HepG2 (cell line): ENCODE results near the gene STOM. TPM values are rescaled to one million over a fixed set of nuclear protein-coding genes. Genes with fewer than 3 reads are reported as not detected.

Experiments
- ATAC-seq: fragments of 200-7000 bp; cut with Tn5 transposase; 3 replicates; pipeline ENCODE4 v1.9.1; 2020; ENCODE audit warnings: mild to moderate bottlenecking, moderate library complexity
- BruUV-seq: library from RNA; stranded (reverse); fragments of 400-500 nt; replicated peaks from 2 replicates; lab custom pipeline; 2021; lab: Mats Ljungman, UMichigan
- CTCF ChIA-PET: fragments of 300-600 bp; formaldehyde crosslinking; extraction: SDS; loops from one replicate; lab custom pipeline; 2021; ENCODE audit warnings: low total read pairs, inconsistent platforms, low intra/inter-chr PET ratio; lab: Yijun Ruan, JAX
- POLR2A ChIA-PET: fragments of 350-600 bp; sonication (Branson Sonifier 250); formaldehyde crosslinking; loops from one replicate; lab custom pipeline; 2020; ENCODE audit warnings: antibody characterized with exemption, inconsistent platforms; lab: Yijun Ruan, JAX
- DNase-seq: peaks from one replicate; pipeline ENCODE4 v3.0.0-alpha.2; 2015; ENCODE audit warnings: low spot score
- FAIRE-seq: peaks from 3 replicates; lab custom pipeline; 2011; peaks lifted over from hg19 to GRCh38; lab: Jason Lieb, UNC
- H2AFZ ChIP-seq: one replicate; pipeline ENCODE4 v1.6.1; 2011; ENCODE audit warnings: low read length, inconsistent platforms
- H3K27ac ChIP-seq: fragments of 300-600 bp; 3 replicates; pipeline ENCODE4 v1.8.0; 2011; ENCODE audit warnings: mixed run types, mild to moderate bottlenecking, mixed read lengths, low read length, inconsistent platforms; ENCODE audit not compliant: insufficient read depth; ENCODE audit errors: extremely low read length
- H3K27me3 ChIP-seq, 2 experiments: fragments of 200-600 bp in 1 of 2; 2 replicates in 1 of 2; 3 replicates in 1 of 2; pipeline versions ENCODE4 v1.6.0 to v1.8.0; 2011; ENCODE audit warnings: low read length in 2 of 2, mild to moderate bottlenecking in 2 of 2, moderate library complexity in 2 of 2, inconsistent platforms in 1 of 2; ENCODE audit not compliant: insufficient read depth in 2 of 2, control insufficient read depth in 1 of 2
- H3K36me3 ChIP-seq, 2 experiments: fragments of 200-600 bp in 1 of 2; replicated peaks in 1 of 2; 2 replicates in 1 of 2; 3 replicates in 1 of 2; pipeline versions ENCODE4 v1.5.1 to v1.8.0; 2011; ENCODE audit warnings: low read length in 2 of 2, inconsistent platforms in 1 of 2; ENCODE audit not compliant: insufficient read depth in 2 of 2, control insufficient read depth in 1 of 2
- H3K4me1 ChIP-seq: 2 replicates; pipeline ENCODE4 v1.5.1; 2012; ENCODE audit warnings: low read length, inconsistent platforms; ENCODE audit not compliant: insufficient read depth
- H3K4me2 ChIP-seq: 2 replicates; pipeline ENCODE4 v1.6.0; 2011; ENCODE audit warnings: low read depth, low read length, inconsistent platforms
- H3K4me3 ChIP-seq, 3 experiments: fragments of 200-600 bp in 1 of 3; sonication (generic), shearing (Covaris generic) in 1 of 3; replicated peaks in 1 of 3; 2 replicates each; pipeline ENCODE4 v1.5.1; 2011 to 2016; ENCODE audit warnings: low read length in 3 of 3, inconsistent platforms in 2 of 3, low read depth in 2 of 3, mild to moderate bottlenecking in 2 of 3, control low read depth in 1 of 3, mixed read lengths in 1 of 3; ENCODE audit not compliant: insufficient read depth in 1 of 3
- H3K79me2 ChIP-seq: one replicate; pipeline ENCODE4 v1.6.1; 2011; ENCODE audit warnings: low read length, inconsistent platforms; ENCODE audit not compliant: insufficient read depth
- H3K9ac ChIP-seq: 2 replicates; pipeline ENCODE4 v1.6.0; 2011; ENCODE audit warnings: mild to moderate bottlenecking, low read depth, low read length, inconsistent platforms; ENCODE audit not compliant: insufficient read depth
- H3K9me3 ChIP-seq: 2 replicates; pipeline ENCODE4 v1.5.1; 2012; ENCODE audit warnings: mild to moderate bottlenecking, low read length
- H4K20me1 ChIP-seq: 2 replicates; pipeline ENCODE4 v1.6.0; 2011; ENCODE audit warnings: inconsistent platforms, mild to moderate bottlenecking, low read length, moderate library complexity; ENCODE audit not compliant: insufficient read depth
- FOXP1 ChIP-seq, 2 experiments: fragments of 450-650 bp in 1 of 2; IDR thresholded peaks; 2 replicates each; pipeline ENCODE4 v1.6.1; 2017 to 2018; ENCODE audit warnings: antibody characterized with exemption in 1 of 2
- NRL ChIP-seq: sonication (generic); formaldehyde crosslinking; IDR thresholded peaks from 2 replicates; pipeline ENCODE4 v1.5.0; 2020; ENCODE audit warnings: missing genetic modification reagents, mild to moderate bottlenecking, moderate library complexity, borderline replicate concordance
- RBFOX2 ChIP-seq: fragments of 200-400 bp; formaldehyde crosslinking; IDR thresholded peaks from 2 replicates; pipeline ENCODE4 v1.6.1; 2017; ENCODE audit warnings: low read depth, mild to moderate bottlenecking, low read length
- TEAD2 ChIP-seq: sonication (generic); formaldehyde crosslinking; IDR thresholded peaks from 2 replicates; pipeline ENCODE4 v1.9.0; 2021; ENCODE audit warnings: missing genetic modification reagents
- WGBS: methylation state at CpG from one replicate; pipeline ENCODE4 v1.1.6; 2017; ENCODE audit warnings: low lambda C conversion rate; 5-methylcytosine and 5-hydroxymethylcytosine counted together
- in situ Hi-C: cut with HindIII; loops from 2 replicates; pipeline ENCODE4 v1.10.0; 2017; ENCODE audit warnings: low pct_unique_long_range_greater_than_20kb; ENCODE audit not compliant: extremely low pct_ligation_motif_present
- intact Hi-C: fragments of 100-400 bp; cut with micrococcal nuclease; formaldehyde crosslinking; loops from one replicate; pipeline ENCODE4 v1.10.0; 2022; ENCODE audit not compliant: unreplicated experiment
- polyA plus RNA-seq, 8 experiments: library from polyadenylated mRNA; depleted of rRNA in 3 of 8; stranded (reverse) in 7 of 8; unstranded in 1 of 8; fragments of >200 nt; fragmentation: Illumina TruSeq in 4 of 8; extraction: Trizol in 4 of 8; gene quantifications; 2 replicates each; pipeline versions ENCODE4 v1.2.1 to v1.2.3, GENCODE V29; 2011 to 2016; ENCODE audit warnings: low read depth in 4 of 8, missing spikeins in 1 of 8, mixed read lengths in 1 of 8; ENCODE audit not compliant: insufficient read depth in 1 of 8
- total RNA-seq, 5 experiments: library from RNA; depleted of rRNA; stranded (reverse); fragments of >200 nt; fragmentation: Illumina TruSeq; extraction: Trizol; gene quantifications; 2 replicates each; pipeline ENCODE4 v1.2.3, GENCODE V29; 2016; ENCODE audit warnings: low read depth in 1 of 5
- TF ChIP-seq, protein P1 (sequence below): sonication (generic); formaldehyde crosslinking; IDR thresholded peaks from 2 replicates; pipeline ENCODE4 v1.4.0; 2020; ENCODE audit warnings: missing genetic modification reagents

Gene STOM
- total and polyA plus RNA-seq, 2 of the 13 experiments (the other 11 are each of a cell fraction or from before 2014, with no cell fraction given): 43.6 to 165 TPM

- H3K9me3 ChIP-seq: no peaks in the 10 kb centered on the region
- ATAC-seq: no peak
- TF ChIP-seq NRL (CRISPR knock-in tag) (peak; percentile 29; the same call in 1 of the 2 replicates), FOXP1 (IDR thresholded peaks at IDR 0.05) (no peak), FOXP1 (CRISPR knock-in tag; IDR thresholded peaks at IDR 0.05) (no peak), TEAD2 (CRISPR knock-in tag) (0 out of 2 replicates have a peak, but pooled peaks have one; percentile 39), RBFOX2 (0 out of 2 replicates have a peak, but pooled peaks have one; percentile 18)
- TF ChIP-seq, protein P1, sequence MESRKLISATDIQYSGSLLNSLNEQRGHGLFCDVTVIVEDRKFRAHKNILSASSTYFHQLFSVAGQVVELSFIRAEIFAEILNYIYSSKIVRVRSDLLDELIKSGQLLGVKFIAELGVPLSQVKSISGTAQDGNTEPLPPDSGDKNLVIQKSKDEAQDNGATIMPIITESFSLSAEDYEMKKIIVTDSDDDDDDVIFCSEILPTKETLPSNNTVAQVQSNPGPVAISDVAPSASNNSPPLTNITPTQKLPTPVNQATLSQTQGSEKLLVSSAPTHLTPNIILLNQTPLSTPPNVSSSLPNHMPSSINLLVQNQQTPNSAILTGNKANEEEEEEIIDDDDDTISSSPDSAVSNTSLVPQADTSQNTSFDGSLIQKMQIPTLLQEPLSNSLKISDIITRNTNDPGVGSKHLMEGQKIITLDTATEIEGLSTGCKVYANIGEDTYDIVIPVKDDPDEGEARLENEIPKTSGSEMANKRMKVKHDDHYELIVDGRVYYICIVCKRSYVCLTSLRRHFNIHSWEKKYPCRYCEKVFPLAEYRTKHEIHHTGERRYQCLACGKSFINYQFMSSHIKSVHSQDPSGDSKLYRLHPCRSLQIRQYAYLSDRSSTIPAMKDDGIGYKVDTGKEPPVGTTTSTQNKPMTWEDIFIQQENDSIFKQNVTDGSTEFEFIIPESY: peak; percentile 78
- TF ChIP-seq, all 625 proteins: peak for 4
- H3K36me3 ChIP-seq: peaks cover 41 to 66% of the 10 kb centered on the region in 2 experiments
- no peaks in the 10 kb centered on the region; the same call in 1 of the 2 replicates for H4K20me1 ChIP-seq
- FAIRE-seq (no peak), DNase-seq (no peak)
- no peak overlapping the region for H3K4me3 ChIP-seq
- WGBS: 95% methylated on average over 7 of the region's 10 CpGs
- no peak overlapping the region for H3K4me2 ChIP-seq
- no TSS peak for BruUV-seq
- ChIA-PET CTCF (interaction anchor here (1.4 to 3.9 kb wide), 5 partner anchors 25 to 79 kb away, joined by 4 to 133 read pairs (median 5); no protein-coding TSS in a partner anchor), POLR2A (interaction anchor here (2.1 to 2.8 kb wide), 4 partner anchors 22 to 78 kb away, joined by 6 to 15 read pairs (median 8); no protein-coding TSS in a partner anchor)
- H3K27me3 ChIP-seq: no peaks in the 10 kb centered on the region
- H3K4me1 ChIP-seq: peaks cover 54% of the 10 kb centered on the region
- peak overlapping the region; percentile 69 for H3K27ac ChIP-seq
- intact Hi-C loops (loop anchor here (5.0 kb wide), 1 partner anchor 34 kb away; no protein-coding TSS in a partner anchor), in situ Hi-C loops (loop anchor here (5.0 kb wide), 1 partner anchor 51 kb away; the partner anchor contains the start of gene STOM)
- no peaks in the 10 kb centered on the region for H3K79me2 ChIP-seq
- no peak overlapping the region for H2AFZ ChIP-seq
- H3K9ac ChIP-seq: no peak overlapping the region
These were observed 49.0 kb downstream of the STOM start for GRCh38 chr9:121321016-121321503.
